GM18526 (cell line): Measurements from ENCODE around the gene CTPS2.

ENCODE experiments used
- POLR2A ChIP-seq: IDR thresholded peaks from 3 replicates; pipeline ENCODE4 v1.6.1; 2011; ENCODE audit not compliant: insufficient read length; ENCODE audit errors: extremely low read depth

CTPS2 gene, protein sequence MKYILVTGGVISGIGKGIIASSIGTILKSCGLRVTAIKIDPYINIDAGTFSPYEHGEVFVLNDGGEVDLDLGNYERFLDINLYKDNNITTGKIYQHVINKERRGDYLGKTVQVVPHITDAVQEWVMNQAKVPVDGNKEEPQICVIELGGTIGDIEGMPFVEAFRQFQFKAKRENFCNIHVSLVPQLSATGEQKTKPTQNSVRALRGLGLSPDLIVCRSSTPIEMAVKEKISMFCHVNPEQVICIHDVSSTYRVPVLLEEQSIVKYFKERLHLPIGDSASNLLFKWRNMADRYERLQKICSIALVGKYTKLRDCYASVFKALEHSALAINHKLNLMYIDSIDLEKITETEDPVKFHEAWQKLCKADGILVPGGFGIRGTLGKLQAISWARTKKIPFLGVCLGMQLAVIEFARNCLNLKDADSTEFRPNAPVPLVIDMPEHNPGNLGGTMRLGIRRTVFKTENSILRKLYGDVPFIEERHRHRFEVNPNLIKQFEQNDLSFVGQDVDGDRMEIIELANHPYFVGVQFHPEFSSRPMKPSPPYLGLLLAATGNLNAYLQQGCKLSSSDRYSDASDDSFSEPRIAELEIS

DNA sequence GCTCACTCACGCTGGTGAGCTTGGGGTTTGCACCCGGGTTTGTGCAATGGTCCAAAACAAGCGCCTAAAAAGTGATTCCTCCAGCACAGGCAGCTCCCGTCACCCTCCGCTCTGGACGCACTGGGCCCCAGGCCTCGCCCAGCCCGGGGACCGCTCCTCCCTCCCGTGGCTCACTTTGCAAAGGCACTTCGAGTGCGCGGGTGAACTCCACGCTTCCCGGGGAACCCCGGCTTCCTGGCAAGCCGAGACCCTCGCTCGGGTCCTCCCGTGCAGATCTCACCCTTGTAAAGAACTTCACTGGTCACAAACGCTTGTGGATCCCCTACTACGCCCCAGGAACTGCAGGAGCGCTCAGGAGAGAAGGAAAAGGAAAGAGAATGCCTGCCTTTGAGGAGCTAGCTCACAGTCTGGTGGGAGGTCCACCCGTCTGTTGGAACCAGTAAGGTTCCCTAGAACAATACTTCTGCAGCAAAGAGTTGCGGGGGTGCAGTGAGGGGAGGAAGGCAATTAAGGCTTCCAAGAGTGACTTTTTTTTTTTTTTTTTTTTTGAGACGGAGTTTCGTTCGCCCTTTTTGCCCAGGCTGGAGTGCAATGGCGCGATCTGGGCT is at the start of gene CTPS2:
CTPS2 (minus strand) TSS at position 122 of the 608 bp plus-strand sequence. CDS start 9,767 bp downstream, outside the sequence.
- TF ChIP-seq POLR2A: peak; percentile 38

DNA sequence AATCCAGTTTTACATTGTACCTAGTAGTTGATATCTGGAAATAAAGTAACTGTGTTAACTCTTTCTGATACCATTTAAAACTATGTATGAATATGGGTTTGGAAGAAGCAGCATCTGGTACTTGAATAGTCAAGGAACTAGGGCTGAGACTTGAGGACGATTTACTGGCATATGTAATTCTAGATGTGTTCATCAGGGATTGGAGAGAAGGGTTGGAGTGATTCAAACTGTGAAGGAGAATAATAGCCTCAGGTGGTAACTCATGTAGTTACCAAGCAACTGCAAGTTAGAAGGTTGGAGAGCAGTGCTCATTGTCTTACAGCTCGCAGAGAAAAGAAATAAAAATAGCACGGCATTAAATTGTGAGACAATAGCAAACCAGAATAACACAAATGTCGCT is 44.3 kb upstream of the CTPS2 start:
- TF ChIP-seq POLR2A: no peak

DNA sequence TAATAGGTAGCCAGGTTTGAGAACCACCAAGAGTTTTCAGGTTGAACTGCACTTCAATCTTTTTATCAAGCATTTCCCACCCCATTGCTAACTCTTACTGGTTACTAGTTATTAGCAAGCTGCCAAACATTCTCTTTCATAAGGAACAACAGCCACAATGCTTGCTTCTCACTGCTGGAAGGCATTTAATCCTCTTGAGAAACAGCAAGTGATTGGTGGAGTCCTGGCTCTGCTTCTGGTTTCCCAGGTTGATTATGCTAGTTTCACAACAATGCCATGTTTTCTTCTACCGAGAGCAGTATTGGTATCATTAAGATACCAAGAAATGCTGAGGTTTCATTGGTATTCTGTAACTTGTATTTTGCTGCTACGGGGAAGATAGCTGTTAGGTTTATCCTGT is 41.5 kb upstream of the CTPS2 start:
- no peak for TF ChIP-seq POLR2A

GRCh38 chrX:16750136-16750535 is 37.7 kb upstream of the CTPS2 start:
- TF ChIP-seq POLR2A: no peak

DNA sequence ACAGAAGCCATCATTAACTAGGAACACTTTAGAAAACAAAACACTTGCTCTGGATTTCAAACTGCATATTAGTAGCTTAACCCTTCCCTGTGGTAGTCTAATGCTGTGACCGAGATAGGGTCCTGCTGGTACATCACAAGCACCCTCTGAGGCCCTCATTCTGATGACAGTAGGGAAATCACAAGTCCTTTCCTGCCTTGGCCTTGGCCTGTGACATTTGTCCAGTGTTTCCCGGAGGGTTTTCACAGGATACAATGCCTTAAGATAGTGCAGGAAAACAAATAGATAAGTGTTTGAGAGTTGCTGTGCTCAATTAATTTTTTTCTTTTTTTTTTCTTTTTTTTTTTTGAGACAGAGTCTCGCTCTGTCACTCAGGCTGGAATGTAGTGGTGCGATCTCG is 36.0 kb upstream of the CTPS2 start:
- TF ChIP-seq POLR2A: no peak

- TF ChIP-seq POLR2A: no peak
Measured at GRCh38 chrX:16745659-16746058, 33.2 kb upstream of the CTPS2 start.

- TF ChIP-seq POLR2A: no peak
Measured at GRCh38 chrX:16745102-16745501, 32.6 kb upstream of the CTPS2 start.

- no peak for TF ChIP-seq POLR2A
Measured at GRCh38 chrX:16743604-16744325, 31.3 kb upstream of the CTPS2 start.

DNA sequence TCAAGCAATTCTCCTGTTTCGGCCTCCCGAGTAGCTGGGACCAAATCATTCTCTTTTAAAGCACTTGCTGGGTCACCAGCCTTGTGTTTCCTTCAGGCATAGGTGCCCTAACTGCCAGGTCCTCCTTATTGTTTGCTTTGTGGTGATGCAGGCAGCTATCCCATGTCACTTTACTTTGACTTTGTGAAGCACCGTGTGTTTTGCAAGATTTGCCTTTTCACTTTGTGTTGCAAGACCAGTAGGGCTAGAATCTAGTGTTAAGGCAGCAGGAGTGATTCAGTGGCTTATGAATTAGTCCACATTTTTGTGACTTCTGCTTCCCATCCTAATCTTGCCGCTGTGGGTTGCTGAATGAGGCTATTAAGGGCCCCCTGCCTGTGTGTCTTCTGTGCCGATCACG is 27.1 kb upstream of the CTPS2 start:
- no peak for TF ChIP-seq POLR2A

DNA sequence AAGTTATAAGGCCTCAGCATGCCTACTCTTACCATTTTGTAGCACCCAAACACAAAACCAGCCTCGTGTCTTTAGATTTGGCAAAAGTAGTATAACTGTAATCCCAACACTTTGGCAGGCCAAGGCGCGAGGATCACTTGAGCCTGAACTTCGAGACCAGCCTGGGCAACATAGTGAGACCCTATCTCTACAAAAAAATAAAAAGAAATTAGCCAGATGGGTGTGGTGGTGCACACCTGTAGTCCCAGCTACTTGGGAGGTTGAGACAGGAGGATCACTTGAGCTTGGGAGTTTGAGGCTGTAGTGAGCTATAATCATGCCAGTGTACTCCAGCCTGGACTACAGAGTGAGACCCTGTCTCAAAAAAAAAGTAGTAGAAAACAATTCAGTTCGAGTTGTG is 24.6 kb upstream of the CTPS2 start:
- no peak for TF ChIP-seq POLR2A

GRCh38 chrX:16733013-16733412 is 20.5 kb upstream of the CTPS2 start:
- no peak for TF ChIP-seq POLR2A

GRCh38 chrX:16730450-16730849 is 18.0 kb upstream of the CTPS2 start:
- no peak for TF ChIP-seq POLR2A

GRCh38 chrX:16727637-16728036 is 15.2 kb upstream of the CTPS2 start:
- no peak for TF ChIP-seq POLR2A

DNA sequence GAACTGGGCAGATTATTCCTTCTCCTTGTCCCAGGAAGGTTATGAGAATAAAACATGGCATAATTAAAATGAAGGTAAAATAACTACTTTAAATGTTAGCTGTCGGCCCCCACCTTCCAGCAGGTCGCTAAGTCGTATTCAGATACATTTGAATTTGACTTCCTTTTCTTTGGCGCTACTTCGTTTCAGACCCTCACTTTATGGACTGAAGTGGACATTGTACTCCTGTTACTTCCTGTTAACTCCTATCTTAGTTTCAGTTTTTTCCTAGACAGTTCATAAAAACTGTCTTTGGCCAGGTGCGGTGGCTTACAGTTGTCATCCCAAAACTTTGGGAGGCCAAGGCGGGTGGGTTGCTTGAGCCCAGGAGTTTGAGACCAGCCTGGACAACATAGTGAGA is 12.6 kb upstream of the CTPS2 start:
- TF ChIP-seq POLR2A: no peak

- no peak for TF ChIP-seq POLR2A
Measured at GRCh38 chrX:16722481-16722880, 10.0 kb upstream of the CTPS2 start.

DNA sequence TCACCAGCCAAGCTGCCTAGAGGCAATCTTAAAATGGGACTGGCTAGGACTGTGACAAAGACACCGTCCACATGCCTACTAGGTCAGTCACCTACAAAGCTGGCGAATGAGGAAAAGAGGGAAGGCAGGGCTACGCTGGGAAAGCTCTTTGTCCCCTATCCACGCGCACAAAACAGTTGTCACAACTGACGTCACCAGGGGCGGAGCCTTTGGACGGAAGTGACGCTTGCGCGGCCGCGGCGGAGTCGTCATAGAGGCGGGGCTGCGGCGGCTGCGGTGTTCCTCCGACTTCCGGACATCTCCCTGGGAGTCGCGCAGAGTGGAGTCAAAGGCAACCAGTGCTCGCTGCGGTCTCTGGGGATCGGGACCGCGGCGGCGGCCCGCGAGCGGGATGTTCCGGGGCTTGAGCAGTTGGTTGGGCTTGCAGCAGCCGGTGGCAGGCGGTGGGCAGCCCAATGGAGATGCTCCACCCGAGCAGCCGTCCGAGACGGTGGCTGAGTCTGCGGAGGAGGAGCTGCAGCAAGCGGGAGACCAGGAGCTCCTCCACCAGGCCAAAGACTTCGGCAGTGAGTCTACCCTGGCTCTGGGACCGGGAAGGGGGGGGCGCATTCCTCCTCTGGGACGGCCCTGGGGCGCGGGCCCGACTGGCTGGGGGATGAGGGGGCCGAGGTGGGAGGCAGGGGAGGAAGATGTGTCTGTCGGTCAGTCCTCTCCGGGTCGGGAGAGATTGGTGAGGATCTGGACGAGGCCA is 7.0 kb upstream of the CTPS2 start, which contains the start of gene SYAP1:
SYAP1 (plus strand) TSS at position 279 of the 751 bp plus-strand sequence; CDS start at position 392, 113 bp downstream.
- TF ChIP-seq POLR2A: peak; percentile 95
